Endometrial microvascular endothelial cells (primary cell): ENCODE results near the gene TMEM126B. TPM values are rescaled to one million over a fixed set of nuclear protein-coding genes. Genes with fewer than 3 reads are reported as not detected.
"Not testable (repeated sequence)": the region's sequence is repeated elsewhere in the genome, so short reads cannot be mapped to it uniquely, and the experiment has no call there.

Experiments used
- in situ Hi-C: cut with HindIII; loops from 2 replicates; pipeline ENCODE4 v1.10.0; 2017; ENCODE audit warnings: low sequenced_read_pairs, low pct_unique_long_range_greater_than_20kb; ENCODE audit errors: inconsistent ontology term
- total RNA-seq: library from RNA; depleted of rRNA; stranded (reverse); fragments of >200 nt; gene quantifications from one replicate; pipeline ENCODE4 v1.2.3, GENCODE V29; 2015; ENCODE audit errors: inconsistent ontology term

The TMEM126B gene
- total RNA-seq, 1 donor from 2014 or later = 64.1 TPM

DNA sequence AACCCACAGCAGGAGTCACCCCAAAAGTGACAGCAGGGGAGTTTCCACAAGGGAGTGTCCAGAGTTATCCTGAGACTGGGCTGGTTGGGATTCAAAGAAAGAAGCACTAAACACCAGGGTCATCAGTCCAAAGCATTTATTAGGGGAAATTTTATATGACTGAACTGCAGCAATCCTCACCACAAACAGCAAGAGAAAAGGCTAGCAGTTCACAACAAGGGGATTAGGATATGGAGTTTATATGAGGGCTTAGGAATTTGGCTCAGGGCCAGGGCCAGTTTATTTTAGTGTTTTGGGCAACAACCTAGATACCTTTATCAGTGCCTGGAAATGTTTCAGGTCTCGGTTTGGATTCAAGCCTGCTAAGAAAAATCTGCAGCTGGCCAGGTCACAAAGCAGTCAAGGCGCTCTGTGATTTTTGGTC is 14.8 kb downstream of the TMEM126B start:
- in situ Hi-C loops = no loop called here

GRCh38 chr11:85647078-85647477 is 18.7 kb downstream of the TMEM126B start:
- in situ Hi-C loops = no loop called here

DNA sequence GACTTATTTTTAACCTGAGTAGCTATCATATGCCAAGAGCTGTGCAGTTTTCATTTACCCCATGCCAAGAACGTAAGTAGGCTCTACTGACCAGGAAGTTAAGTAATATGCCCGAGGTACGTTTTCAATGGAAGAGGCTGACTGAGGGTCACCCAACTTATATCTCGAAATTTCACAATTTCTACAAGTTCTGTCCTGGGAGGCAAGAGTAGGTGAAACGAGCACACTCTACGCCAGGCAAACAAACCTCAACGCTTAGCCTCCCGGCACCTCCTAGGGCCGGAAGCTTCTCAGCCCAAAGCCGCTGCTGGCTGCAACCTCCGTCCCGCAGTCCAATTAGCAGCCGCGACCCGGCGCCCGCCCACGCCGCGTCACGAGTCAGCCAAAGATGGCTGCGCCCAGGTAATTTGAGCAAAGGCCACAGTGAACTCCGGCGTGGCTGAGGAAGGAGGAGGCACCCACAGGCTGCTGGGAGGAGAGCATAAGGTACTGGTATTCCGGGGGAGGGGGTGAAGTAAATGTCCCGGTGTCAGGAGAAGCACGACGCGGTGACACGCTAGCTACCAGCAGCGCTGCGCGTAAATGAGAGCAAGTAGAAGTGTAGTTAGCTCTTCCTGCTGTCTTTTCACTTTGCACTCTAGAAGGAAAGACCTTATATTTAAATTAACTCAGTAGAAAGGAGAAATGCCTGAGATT is 19.4 kb downstream of the TMEM126B start, which contains the start of gene TMEM126A:
Gene TMEM126A, plus strand, starts transcription at position 364 of the 696 bp plus-strand sequence. CDS start 2,289 bp downstream, outside the sequence.
- in situ Hi-C loops = no loop called here

DNA sequence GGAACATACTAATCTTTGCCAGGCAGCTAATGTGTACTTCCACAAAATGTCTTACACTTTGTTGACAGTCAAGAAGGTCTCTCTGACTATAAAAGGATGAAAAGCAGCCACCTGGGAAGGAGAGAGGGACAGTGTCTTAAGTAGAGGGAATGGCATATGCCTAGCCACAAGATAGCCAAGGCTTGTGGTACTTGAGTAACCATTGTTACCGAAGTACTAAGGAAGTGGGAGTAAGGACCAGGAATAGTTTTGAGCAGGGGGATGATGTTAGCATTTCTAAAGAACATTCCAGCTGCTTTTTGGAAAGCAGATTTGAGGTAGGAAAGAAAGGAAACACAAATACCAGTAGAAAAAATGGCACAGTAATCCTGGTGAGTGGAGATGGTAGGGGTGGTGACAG is 22.7 kb downstream of the TMEM126B start:
- in situ Hi-C loops = no loop called here

DNA sequence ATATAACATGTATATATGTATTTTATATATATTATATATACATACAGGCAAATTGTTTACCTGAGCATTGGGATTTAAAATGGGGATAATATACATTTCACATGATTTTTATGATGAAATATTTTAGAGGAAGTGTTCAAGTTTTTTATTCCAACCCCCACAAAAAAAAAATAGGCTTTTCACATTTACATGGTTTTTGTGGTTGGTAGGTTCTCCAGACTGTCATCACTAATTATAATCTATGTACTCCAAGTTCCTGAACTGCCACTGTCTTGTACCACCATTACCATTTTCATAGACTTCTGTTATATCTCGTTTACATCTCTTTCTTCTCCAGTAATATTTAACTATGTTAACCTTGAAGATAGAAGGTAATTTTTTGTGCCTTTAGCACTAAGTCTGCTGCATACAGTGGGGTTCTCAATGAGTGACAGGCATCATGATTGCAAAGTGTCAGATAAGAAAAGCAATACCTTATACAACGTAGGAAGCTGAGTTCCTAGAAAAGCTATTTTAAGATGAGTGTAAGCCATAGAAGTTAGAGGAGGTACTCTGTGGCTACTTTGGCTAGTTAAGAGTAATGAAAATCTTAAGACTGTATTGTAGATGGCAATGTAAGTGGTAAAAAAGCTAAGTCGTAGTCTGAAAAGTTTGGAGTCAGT is 24.5 kb downstream of the TMEM126B start:
- in situ Hi-C loops = no loop called here

GRCh38 chr11:85654343-85654742 is 25.9 kb downstream of the TMEM126B start:
- in situ Hi-C loops = not testable (repeated sequence)

DNA sequence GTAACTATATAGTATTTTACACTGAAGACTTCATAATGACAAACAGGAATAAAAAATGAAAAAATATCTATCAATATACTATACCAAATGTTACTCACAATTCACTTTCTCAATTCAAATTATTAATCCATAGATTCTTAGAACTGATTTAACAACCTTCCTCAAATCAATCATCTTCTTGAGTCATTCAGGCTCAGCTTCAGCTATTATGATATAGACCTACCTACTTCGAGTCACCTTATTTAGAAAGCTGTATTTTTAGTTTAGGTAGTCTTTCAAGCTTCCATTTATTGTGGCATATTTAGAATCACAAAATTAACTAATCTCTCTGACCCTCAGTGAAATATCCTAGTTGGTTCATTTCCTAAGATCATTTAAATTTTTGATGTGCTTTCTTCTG is 28.4 kb downstream of the TMEM126B start:
- in situ Hi-C loops = no loop called here

GRCh38 chr11:85658180-85658579 is 29.8 kb downstream of the TMEM126B start:
- in situ Hi-C loops = no loop called here

- in situ Hi-C loops = no loop called here
These were observed 33.7 kb downstream of the TMEM126B start for GRCh38 chr11:85661972-85662664.

DNA sequence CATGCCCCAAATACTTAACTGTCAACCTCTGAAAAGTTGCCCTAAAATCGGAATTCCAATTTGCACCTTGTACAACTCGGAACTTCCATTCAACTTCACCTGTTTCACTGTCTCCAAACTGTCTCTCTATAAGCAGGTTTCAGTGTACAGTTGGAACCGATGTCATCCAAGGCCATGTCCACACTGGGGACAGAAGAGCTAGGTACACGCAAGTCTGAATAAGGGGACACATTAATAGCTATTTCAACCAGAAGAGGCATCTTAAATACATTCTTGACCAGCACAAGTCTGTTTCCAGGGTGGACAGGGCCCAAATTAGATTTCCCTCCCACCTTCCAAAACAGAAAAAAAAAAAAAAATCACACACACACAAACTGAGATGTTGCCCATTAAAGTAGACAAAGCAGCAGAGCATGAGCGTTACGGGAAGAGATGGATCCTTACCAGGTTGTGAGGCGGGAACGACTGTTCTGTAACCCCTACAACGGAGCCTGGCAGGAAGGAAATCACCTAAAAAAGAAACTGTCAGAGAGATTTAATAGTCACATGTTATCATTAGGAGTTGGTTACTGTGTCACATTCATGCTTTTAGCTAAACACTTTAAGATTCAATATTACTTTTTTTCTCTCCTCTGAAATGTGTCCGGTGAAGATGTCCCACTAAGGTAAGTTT is 34.8 kb downstream of the TMEM126B start:
- in situ Hi-C loops = no loop called here

GRCh38 chr11:85663753-85664614 is 35.6 kb downstream of the TMEM126B start:
- in situ Hi-C loops = no loop called here

GRCh38 chr11:85664615-85665481 is 36.5 kb downstream of the TMEM126B start, which contains the start of gene CREBZF:
Gene CREBZF, minus strand, starts transcription at chr11:85665129. Its CDS starts 254 bp downstream, at chr11:85664875.
- in situ Hi-C loops = no loop called here

- in situ Hi-C loops = no loop called here
These were observed 37.3 kb downstream of the TMEM126B start for GRCh38 chr11:85665733-85666132.

GRCh38 chr11:85666687-85667086 is 38.3 kb downstream of the TMEM126B start:
- in situ Hi-C loops = no loop called here

DNA sequence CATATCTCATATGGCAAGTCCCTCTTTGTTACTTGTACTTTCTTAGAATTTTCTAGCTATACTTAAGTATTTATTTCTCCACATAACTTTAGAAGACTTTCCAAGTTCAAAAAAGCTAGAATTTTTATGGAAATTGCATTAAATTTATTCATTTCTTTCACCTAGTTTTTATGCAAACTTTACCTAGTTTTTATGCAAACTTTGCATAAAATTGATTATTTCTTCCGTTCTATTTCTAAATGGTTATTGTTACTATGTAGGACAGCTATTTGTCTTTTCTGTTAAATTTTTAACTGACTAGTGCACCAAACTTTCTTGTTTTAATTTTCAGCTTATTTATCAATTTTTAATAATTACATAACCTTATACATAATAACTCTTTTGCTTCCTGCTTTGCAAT is 39.8 kb downstream of the TMEM126B start:
- in situ Hi-C loops = no loop called here

DNA sequence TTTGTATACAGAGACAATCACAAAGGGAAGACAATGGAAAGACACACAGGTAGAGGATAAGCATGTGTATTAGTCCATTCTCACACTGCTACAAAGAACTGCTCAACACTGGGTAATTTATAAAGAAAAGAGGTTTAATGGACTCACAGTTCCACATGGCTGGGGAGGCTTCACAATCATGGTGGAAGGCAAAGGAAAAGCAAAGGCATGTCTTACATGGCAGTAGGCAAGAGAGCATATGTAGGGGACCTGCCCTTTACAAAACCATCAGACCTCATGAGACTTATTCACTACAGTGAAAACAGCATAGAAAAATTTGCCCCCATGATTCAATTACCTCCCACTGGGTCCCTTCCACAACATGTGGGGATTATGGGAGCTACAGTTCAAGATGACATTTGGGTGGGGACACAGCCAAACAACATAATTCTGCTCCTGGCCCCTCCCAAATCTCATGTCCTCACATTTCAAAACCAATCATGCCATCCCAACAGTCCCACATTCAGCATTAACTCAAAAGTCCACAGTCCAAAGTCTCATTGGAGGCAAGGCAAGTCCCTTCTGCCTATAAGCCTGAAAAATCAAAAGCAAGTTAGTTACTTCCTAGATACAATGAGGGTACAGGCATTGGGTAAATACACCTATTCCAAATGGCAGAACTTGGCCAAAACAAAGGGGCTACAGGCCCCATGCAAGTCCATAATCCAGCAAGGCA is 42.7 kb downstream of the TMEM126B start:
- in situ Hi-C loops = not testable (repeated sequence)
